K562 treated with DMSO at 1 percent for 12 hours (cell line): Measurements from ENCODE around the gene SPARCL1. TPM values are rescaled to one million over a fixed set of nuclear protein-coding genes. Genes with fewer than 3 reads are reported as not detected.

Experiments used
- total RNA-seq: library from RNA; unstranded; fragments of 300-600 nt; gene quantifications from 2 replicates; pipeline ENCODE4 v1.2.3, GENCODE V29; 2022; ENCODE audit not compliant: insufficient read depth

Gene SPARCL1
- total RNA-seq: 0.64 and 1.0 TPM in 2 replicates

GRCh38 chr4:87529187-87529586 lies at the start of gene SPARCL1:
Gene SPARCL1, minus strand, starts transcription at chr4:87529376. Its CDS starts 29,802 bp downstream, at chr4:87499574.

Other genes with a start within 250 kb of the SPARCL1 start
- gene HSD17B13, start 206.5 kb downstream of the SPARCL1 start, total RNA-seq: 0.73 TPM in 1 of 2 replicates, not detected in the other
- gene HSD17B11, start 138.2 kb downstream of the SPARCL1 start, total RNA-seq: 47.8 and 85.2 TPM in 2 replicates
- gene NUDT9, start 106.8 kb downstream of the SPARCL1 start, total RNA-seq: 17.0 and 26.6 TPM in 2 replicates
- not detected in 2 replicates for gene DSPP, start 79.2 kb upstream of the SPARCL1 start, total RNA-seq
- gene DMP1, start 120.9 kb upstream of the SPARCL1 start, total RNA-seq: not detected in 2 replicates